NCI-H748 treated with DMSO at 0.1 percent for 48 hours (cell line): ENCODE data around the gene GSN.

Experiments
- DNase-seq: peaks from one replicate; lab custom pipeline; 2025; lab: John Stamatoyannopoulos, UW

Gene GSN

GRCh38 chr9:121246821-121247561, 21.0 kb upstream of the GSN start:
- no peak for DNase-seq

GRCh38 chr9:121249563-121249962, 18.4 kb upstream of the GSN start:
- no peak for DNase-seq

GRCh38 chr9:121252104-121252851, 15.7 kb upstream of the GSN start:
- DNase-seq: no peak

GRCh38 chr9:121253162-121253561, 14.8 kb upstream of the GSN start:
- DNase-seq: no peak

- DNase-seq: no peak
Measured at GRCh38 chr9:121253821-121254501, 14.0 kb upstream of the GSN start.

- DNase-seq: no peak
Measured at GRCh38 chr9:121259498-121259897, 8.5 kb upstream of the GSN start.

GRCh38 chr9:121259935-121260334, 8.0 kb upstream of the GSN start:
- no peak for DNase-seq

GRCh38 chr9:121260457-121261106, 7.4 kb upstream of the GSN start:
- no peak for DNase-seq

- DNase-seq: no peak
Measured at GRCh38 chr9:121261107-121261460, 6.9 kb upstream of the GSN start.

- DNase-seq: no peak
Measured at GRCh38 chr9:121261755-121262154, 6.2 kb upstream of the GSN start.

GRCh38 chr9:121262423-121262822, 5.5 kb upstream of the GSN start:
- no peak for DNase-seq

GRCh38 chr9:121262953-121263352, 5.0 kb upstream of the GSN start:
- DNase-seq: no peak

GRCh38 chr9:121266356-121266755, 1.6 kb upstream of the GSN start:
- no peak for DNase-seq

GRCh38 chr9:121266906-121267650, 884 bp upstream of the GSN start:
- DNase-seq: no peak

GRCh38 chr9:121268598-121268850, 562 bp downstream of the GSN start:
- no peak for DNase-seq

GRCh38 chr9:121268851-121269641, 1.1 kb downstream of the GSN start:
- DNase-seq: no peak

- DNase-seq: no peak
Measured at GRCh38 chr9:121269642-121270254, 1.8 kb downstream of the GSN start.

- DNase-seq: no peak
Measured at GRCh38 chr9:121271368-121272341, 3.7 kb downstream of the GSN start.

GRCh38 chr9:121272401-121272948, 4.5 kb downstream of the GSN start:
- no peak for DNase-seq
